Peyer's patch (tissue), 4 donors: ENCODE data around the gene MBTD1.

ENCODE experiments used
- CTCF ChIP-seq, 6 experiments: fragments of 450-650 bp in 4 of 6; fragments of 200-600 bp in 2 of 6; sonication (generic) in 1 of 6; IDR thresholded peaks; one replicate each; pipeline ENCODE4 v1.5.1; 2017 to 2019; ENCODE audit warnings: antibody characterized with exemption in 6 of 6, mild to moderate bottlenecking in 3 of 6, moderate library complexity in 1 of 6
- POLR2A ChIP-seq, 2 donors: fragments of 450-650 bp; IDR thresholded peaks; one replicate each; pipeline ENCODE4 v1.5.1; 2017; ENCODE audit warnings: antibody characterized with exemption in 2 of 2, mild to moderate bottlenecking in 2 of 2, moderate library complexity in 2 of 2

- TF ChIP-seq POLR2A (IDR thresholded peaks at IDR 0.05): no peak
- no peak for TF ChIP-seq CTCF (IDR thresholded peaks at IDR 0.05)
These were observed 1.4 kb upstream of the MBTD1 start for GRCh38 chr17:51261024-51261963.
